GM10847 (cell line): ENCODE measurements around the gene TPCN2.

Source experiments
- POLR2A ChIP-seq: IDR thresholded peaks from 2 replicates; pipeline ENCODE4 v1.6.1; 2011; ENCODE audit not compliant: insufficient read length; ENCODE audit errors: extremely low read depth

The TPCN2 gene

GRCh38 chr11:69048694-69049489 is at the start of gene TPCN2:
TPCN2 (plus strand) TSS chr11:69048932; CDS start chr11:69048998, 66 bp downstream.
- peak; percentile 77 for TF ChIP-seq POLR2A

- no peak for TF ChIP-seq POLR2A
These were observed 49.5 kb upstream of the TPCN2 start for GRCh38 chr11:68999093-68999747.

- no peak for TF ChIP-seq POLR2A
These were observed 48.3 kb upstream of the TPCN2 start for GRCh38 chr11:69000391-69000790.

- no peak for TF ChIP-seq POLR2A
These were observed 47.9 kb upstream of the TPCN2 start for GRCh38 chr11:69000831-69001242.

- no peak for TF ChIP-seq POLR2A
These were observed 47.3 kb upstream of the TPCN2 start for GRCh38 chr11:69001243-69002081.

- no peak for TF ChIP-seq POLR2A
These were observed 46.6 kb upstream of the TPCN2 start for GRCh38 chr11:69002110-69002569.

- TF ChIP-seq POLR2A, result no peak
These were observed 46.0 kb upstream of the TPCN2 start for GRCh38 chr11:69002570-69003231.

- no peak for TF ChIP-seq POLR2A
These were observed 45.3 kb upstream of the TPCN2 start for GRCh38 chr11:69003301-69003865.

GRCh38 chr11:69003866-69004367 is 44.8 kb upstream of the TPCN2 start:
- no peak for TF ChIP-seq POLR2A

GRCh38 chr11:69004411-69005182 is 44.1 kb upstream of the TPCN2 start:
- TF ChIP-seq POLR2A, result no peak

GRCh38 chr11:69005183-69005630 is 43.5 kb upstream of the TPCN2 start:
- TF ChIP-seq POLR2A, result no peak

GRCh38 chr11:69005631-69006368 is 42.9 kb upstream of the TPCN2 start:
- no peak for TF ChIP-seq POLR2A

- TF ChIP-seq POLR2A, result no peak
These were observed 41.9 kb upstream of the TPCN2 start for GRCh38 chr11:69006816-69007215.
